NCI-H1694 (cell line): ENCODE data around the gene UNC119B.
"Not testable (repeated sequence)": the region's sequence is repeated elsewhere in the genome, so short reads cannot be mapped to it uniquely, and the experiment has no call there.

Experiments
- DNase-seq: peaks from one replicate; lab custom pipeline; 2025; lab: John Stamatoyannopoulos, UW

Gene UNC119B

GRCh38 chr12:120719496-120720233, 9.4 kb downstream of the UNC119B start:
- DNase-seq: no peak

GRCh38 chr12:120720234-120720986, 10.2 kb downstream of the UNC119B start:
- no peak for DNase-seq

GRCh38 chr12:120720987-120721801, 10.9 kb downstream of the UNC119B start:
- no peak for DNase-seq

DNA sequence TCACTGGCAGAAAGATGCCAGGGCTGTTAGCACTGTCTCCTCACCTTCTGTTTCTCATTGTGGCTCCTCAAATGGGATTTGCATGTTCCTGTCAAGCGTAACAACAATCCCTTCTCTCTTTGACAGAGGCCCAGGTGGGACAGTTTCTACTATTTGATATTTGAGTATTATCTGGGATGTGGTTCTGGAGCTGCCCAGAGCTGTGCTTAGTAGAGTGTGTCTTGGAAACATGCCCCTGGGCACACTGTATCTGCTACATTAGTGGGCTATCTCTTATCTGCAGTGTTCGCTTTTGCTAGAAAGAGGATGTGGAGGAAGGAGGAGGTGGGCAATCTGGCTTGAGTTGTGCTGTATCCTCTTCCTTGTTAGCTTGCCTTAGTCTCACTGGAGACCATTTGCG, 11.6 kb downstream of the UNC119B start:
- no peak for DNase-seq

GRCh38 chr12:120722784-120723183, 12.5 kb downstream of the UNC119B start:
- DNase-seq: no peak

- DNase-seq: no peak
These were observed 14.5 kb downstream of the UNC119B start for GRCh38 chr12:120724720-120725119.

DNA sequence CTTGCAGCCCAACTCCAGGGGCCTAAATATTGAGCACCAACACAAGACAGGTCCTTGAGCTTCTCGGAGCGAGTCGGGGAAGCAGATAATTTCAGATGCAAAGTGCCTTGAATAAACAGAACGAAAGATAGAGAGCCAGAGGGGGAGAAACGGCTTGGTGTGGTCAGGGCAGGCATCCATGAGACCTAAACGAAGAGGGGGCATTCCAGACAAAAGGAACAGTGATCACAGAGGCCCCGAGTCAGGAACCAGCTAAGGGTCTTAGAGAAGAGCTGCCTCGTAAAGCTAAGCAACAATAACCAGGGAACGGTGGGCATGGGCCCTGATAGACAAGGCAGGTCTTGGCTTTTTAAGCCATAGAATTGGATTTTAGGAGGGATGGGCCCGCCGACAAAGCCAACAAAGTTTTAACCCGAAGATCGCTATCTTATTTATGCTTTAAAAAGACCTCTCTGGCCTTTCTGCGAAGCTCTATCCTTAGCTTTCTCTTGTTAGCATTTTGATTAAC, 14.9 kb downstream of the UNC119B start:
- no peak for DNase-seq

- peak; percentile 51 for DNase-seq
These were observed 15.6 kb downstream of the UNC119B start, which contains the start of gene ACADS for GRCh38 chr12:120725659-120726509. Gene ACADS (plus strand): TSS chr12:120725826. CDS start chr12:120725886, 60 bp downstream.

- DNase-seq: no peak
These were observed 16.2 kb downstream of the UNC119B start for GRCh38 chr12:120726510-120726793.

GRCh38 chr12:120726961-120727360, 16.7 kb downstream of the UNC119B start:
- no peak for DNase-seq

GRCh38 chr12:120732198-120732597, 21.9 kb downstream of the UNC119B start:
- DNase-seq: not testable (repeated sequence)

DNA sequence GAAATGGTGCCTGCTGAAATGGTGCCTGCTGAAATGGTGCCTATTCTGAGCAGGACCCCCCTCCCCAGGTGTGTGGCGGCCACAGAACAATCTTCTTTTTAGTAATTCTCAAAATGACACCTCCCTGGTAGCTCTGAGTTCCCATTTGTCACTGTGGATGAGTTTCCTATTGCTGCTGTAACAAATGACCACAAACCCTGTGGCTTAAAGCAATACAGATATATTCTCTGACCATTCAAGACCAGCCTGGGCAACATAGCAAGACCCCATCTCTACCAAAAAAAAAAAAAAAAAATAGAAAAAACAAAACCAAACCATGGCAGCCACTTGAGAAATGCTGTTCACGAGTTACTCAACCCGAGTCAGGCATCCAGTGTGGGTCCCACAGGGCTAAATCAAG, 23.3 kb downstream of the UNC119B start:
- DNase-seq: no peak

DNA sequence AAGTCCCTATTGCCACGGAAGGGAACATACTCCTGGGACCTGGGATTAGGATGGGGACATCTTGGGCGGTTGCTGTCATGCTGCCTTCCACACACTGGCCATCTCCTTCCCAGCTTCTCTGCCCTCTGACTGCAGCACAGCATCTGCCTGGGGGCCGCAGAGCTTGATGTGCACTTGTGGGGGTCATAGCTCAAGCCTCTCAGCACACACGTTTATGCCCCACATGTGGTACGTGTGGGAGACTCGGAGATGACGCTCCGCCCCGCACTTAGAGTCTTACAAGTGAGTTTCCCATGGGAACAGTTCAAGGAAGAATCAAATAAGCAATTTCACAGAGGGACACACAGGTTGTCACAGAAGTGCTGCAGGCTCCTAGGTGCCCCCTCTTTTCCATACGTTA, 24.0 kb downstream of the UNC119B start:
- no peak for DNase-seq

- no peak for DNase-seq
These were observed 24.9 kb downstream of the UNC119B start for GRCh38 chr12:120735181-120735580.

DNA sequence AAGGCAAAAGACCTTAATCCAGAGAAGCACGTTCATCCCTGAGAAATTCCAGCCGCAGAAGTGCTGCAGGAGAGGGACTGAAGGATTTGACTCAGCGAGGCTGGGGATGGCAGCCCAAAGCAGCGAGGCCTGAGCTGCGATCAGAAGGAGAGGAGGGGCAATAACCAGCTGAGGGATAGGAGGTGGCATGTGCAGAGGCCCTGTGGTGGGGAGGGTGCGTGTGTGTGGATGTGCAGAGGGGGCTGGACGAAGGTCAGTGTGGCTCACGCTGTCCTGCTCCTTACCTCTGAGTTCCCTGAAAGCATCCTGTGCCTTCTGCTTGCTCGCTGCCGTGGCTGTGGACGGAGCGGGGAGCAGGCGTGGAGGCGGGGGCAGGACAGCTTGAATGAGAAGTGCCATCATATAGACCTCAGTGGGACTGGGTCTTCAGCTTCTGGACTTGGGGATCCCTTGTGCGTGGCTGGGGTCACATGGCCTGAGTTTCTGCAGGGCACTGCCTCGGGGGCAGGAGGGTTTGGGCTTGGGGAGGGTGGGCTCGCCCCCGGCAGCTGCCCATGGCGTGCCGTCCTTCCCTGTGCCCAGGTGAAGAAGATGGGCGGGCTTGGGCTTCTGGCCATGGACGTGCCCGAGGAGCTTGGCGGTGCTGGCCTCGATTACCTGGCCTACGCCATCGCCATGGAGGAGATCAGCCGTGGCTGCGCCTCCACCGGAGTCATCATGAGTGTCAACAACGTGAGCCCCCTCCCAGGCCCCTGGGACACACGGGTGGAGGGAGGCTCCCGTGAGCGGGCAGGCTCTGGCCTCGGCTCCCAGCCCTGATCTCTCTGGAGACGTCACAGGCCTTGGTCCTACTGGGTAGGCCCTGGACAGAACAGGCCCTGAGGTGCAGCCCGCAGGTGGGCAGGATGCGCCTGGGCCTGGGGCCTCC, 26.4 kb downstream of the UNC119B start:
- no peak for DNase-seq

DNA sequence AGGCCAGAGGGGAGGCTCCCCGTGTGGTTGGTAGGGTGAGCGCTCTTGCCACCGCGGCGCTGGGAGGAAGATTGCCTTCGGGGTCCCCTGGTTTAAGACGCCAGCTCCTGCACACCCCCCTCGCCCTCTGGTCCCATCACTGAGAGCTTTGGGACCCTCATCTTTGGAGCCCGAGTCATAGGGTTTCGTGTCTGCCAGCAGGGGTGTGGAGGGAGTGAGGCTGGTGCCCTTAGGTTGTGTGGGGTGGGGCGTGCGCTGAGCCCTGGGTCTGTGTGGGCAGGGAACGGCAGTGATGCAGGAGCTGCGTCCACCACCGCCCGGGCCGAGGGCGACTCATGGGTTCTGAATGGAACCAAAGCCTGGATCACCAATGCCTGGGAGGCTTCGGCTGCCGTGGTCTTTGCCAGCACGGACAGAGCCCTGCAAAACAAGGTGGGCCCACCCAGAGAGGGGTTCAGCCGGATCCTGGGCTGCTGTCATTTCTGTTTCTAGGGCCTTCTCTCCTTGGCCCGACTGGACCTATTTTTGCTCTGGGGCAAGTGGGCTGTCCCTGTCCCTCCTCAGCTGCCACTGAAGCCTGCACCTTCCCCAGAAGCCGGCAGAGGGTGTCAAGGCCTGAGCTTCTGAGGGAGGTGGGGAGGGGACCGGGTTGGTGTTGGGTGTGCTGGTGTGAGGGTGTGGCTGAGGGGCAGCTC, 27.4 kb downstream of the UNC119B start:
- no peak for DNase-seq

DNA sequence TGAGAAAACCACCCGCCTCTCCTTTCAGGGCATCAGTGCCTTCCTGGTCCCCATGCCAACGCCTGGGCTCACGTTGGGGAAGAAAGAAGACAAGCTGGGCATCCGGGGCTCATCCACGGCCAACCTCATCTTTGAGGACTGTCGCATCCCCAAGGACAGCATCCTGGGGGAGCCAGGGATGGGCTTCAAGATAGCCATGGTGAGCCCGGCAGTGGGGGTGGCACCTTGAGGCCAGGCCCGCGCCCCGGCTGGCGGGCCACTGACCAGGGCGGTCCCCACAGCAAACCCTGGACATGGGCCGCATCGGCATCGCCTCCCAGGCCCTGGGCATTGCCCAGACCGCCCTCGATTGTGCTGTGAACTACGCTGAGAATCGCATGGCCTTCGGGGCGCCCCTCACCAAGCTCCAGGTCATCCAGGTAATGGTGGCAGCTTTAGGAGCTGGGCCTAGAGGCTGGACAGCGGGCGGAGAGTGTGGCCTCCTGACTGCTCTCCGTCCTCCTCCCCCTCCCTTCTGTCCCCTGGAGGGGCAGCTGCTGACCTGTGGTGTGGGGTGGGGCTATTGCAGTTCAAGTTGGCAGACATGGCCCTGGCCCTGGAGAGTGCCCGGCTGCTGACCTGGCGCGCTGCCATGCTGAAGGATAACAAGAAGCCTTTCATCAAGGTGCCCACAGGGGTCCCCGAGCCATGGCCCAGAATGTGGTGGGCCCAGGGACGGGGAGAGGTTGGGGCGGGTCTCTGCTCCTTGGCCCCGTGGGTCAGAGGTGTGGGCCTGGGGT, 28.2 kb downstream of the UNC119B start:
- DNase-seq: no peak

DNA sequence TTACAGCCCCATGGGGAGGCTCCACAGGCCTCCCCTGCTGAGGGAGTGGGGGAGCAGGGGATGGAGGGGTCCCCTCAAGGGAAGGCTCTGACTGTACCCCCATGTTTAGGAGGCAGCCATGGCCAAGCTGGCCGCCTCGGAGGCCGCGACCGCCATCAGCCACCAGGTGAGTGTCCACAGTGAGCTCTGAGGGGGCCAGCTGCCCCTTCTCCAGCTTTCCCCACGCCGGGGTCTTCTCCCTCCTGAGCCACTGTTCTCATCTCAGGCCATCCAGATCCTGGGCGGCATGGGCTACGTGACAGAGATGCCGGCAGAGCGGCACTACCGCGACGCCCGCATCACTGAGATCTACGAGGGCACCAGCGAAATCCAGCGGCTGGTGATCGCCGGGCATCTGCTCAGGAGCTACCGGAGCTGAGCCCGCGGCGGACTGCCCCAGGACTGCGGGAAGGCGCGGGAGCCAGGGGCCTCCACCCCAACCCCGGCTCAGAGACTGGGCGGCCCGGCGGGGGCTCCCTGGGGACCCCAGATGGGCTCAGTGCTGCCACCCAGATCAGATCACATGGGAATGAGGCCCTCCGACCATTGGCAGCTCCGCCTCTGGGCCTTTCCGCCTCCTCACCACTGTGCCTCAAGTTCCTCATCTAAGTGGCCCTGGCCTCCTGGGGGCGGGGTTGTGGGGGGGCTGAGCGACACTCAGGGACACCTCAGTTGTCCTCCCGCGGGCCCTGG, 28.9 kb downstream of the UNC119B start:
- no peak for DNase-seq
